IMR-90 (cell line): ENCODE data around the gene DOCK1. TPM values are rescaled to one million over a fixed set of nuclear protein-coding genes. Genes with fewer than 3 reads are reported as not detected.

Experiments
- ATAC-seq: fragments of 200-7000 bp; cut with Tn5 transposase; 2 replicates; pipeline ENCODE4 v1.9.1; 2020; ENCODE audit warnings: low read depth, mild to moderate bottlenecking, moderate library complexity
- BruUV-seq: library from RNA; stranded (reverse); fragments of 400-500 nt; replicated peaks from 2 replicates; lab custom pipeline; 2021; lab: Mats Ljungman, UMichigan
- CTCF ChIA-PET: fragments of 300-600 bp; formaldehyde crosslinking; extraction: SDS; loops from one replicate; lab custom pipeline; 2021; ENCODE audit warnings: antibody characterized with exemption; lab: Yijun Ruan, JAX
- POLR2A ChIA-PET: fragments of 300-600 bp; sonication (Branson Sonifier 250); formaldehyde crosslinking; loops from one replicate; lab custom pipeline; 2022; ENCODE audit warnings: antibody characterized with exemption; ENCODE audit not compliant: unreplicated experiment; lab: Charles Lee
- DNase-seq: peaks from one replicate; pipeline ENCODE4 v3.0.0; 2013
- H2AFZ ChIP-seq: replicated peaks from 2 replicates; pipeline ENCODE3; 2013; ENCODE audit warnings: low read length, mild to moderate bottlenecking; ENCODE audit not compliant: poor library complexity
- H2AK5ac ChIP-seq: 2 replicates; pipeline ENCODE4 v1.6.1; 2013; ENCODE audit warnings: low read depth, low read length, inconsistent platforms
- H2AK9ac ChIP-seq: replicated peaks from 2 replicates; pipeline ENCODE3; 2013; ENCODE audit warnings: mild to moderate bottlenecking, low read depth, low read length, moderate library complexity; ENCODE audit not compliant: poor library complexity
- H2BK120ac ChIP-seq: 2 replicates; pipeline ENCODE4 v1.6.1; 2013; ENCODE audit warnings: low read depth, low read length, inconsistent platforms
- H2BK15ac ChIP-seq: 3 replicates; pipeline ENCODE4 v1.6.1; 2013; ENCODE audit warnings: low read depth, low read length, inconsistent platforms
- H2BK20ac ChIP-seq: 2 replicates; pipeline ENCODE4 v1.6.1; 2013; ENCODE audit warnings: low read depth, mild to moderate bottlenecking, inconsistent platforms, low read length, moderate library complexity
- H2BK5ac ChIP-seq: 2 replicates; pipeline ENCODE4 v1.6.1; 2013; ENCODE audit warnings: mild to moderate bottlenecking, low read depth, low read length, inconsistent platforms; ENCODE audit not compliant: poor library complexity, severe bottlenecking
- H3K14ac ChIP-seq: replicated peaks from 2 replicates; pipeline ENCODE4 v1.6.1; 2013; ENCODE audit warnings: low read depth, low read length, inconsistent platforms
- H3K18ac ChIP-seq: 2 replicates; pipeline ENCODE4 v1.6.1; 2013; ENCODE audit warnings: low read depth, low read length, control low read depth
- H3K23ac ChIP-seq: 2 replicates; pipeline ENCODE4 v1.6.1; 2013; ENCODE audit warnings: low read depth, low read length, inconsistent platforms
- H3K27ac ChIP-seq: 2 replicates; pipeline ENCODE4 v1.5.1; 2013; ENCODE audit warnings: mild to moderate bottlenecking, control low read depth, low read length; ENCODE audit not compliant: insufficient read depth
- H3K27me3 ChIP-seq: 2 replicates; pipeline ENCODE4 v1.6.1; 2013; ENCODE audit warnings: low read length; ENCODE audit not compliant: control insufficient read depth, insufficient read depth
- H3K36me3 ChIP-seq: 2 replicates; pipeline ENCODE4 v1.6.1; 2013; ENCODE audit warnings: low read length, mixed read lengths; ENCODE audit not compliant: control insufficient read depth, insufficient read depth
- H3K4ac ChIP-seq: 2 replicates; pipeline ENCODE4 v1.6.1; 2013; ENCODE audit warnings: low read depth, low read length, inconsistent platforms
- H3K4me1 ChIP-seq: 2 replicates; pipeline ENCODE4 v1.6.1; 2013; ENCODE audit warnings: low read length, mixed read lengths; ENCODE audit not compliant: control insufficient read depth, insufficient read depth
- H3K4me2 ChIP-seq: 2 replicates; pipeline ENCODE4 v1.6.1; 2013; ENCODE audit warnings: low read depth, mild to moderate bottlenecking, control low read depth, low read length, moderate library complexity
- H3K4me3 ChIP-seq: 2 replicates; pipeline ENCODE4 v1.5.1; 2013; ENCODE audit warnings: low read depth, mild to moderate bottlenecking, control low read depth, low read length, moderate library complexity; ENCODE audit not compliant: insufficient read depth
- H3K56ac ChIP-seq: 2 replicates; pipeline ENCODE4 v1.6.1; 2013; ENCODE audit warnings: low read length, inconsistent platforms; ENCODE audit not compliant: insufficient read depth; ENCODE audit errors: extremely low read depth
- H3K79me1 ChIP-seq, 2 experiments: 2 replicates each; pipeline ENCODE4 v1.6.1; 2013; ENCODE audit warnings: low read length in 2 of 2, inconsistent platforms in 1 of 2, low read depth in 1 of 2
- H3K9ac ChIP-seq: 2 replicates; pipeline ENCODE4 v1.6.1; 2013; ENCODE audit warnings: low read depth, low read length, control low read depth
- H3K9me1 ChIP-seq: 2 replicates; pipeline ENCODE4 v1.6.1; 2013; ENCODE audit warnings: low read length, inconsistent platforms; ENCODE audit not compliant: insufficient read depth
- H3K9me3 ChIP-seq: 2 replicates; pipeline ENCODE4 v1.6.1; 2013; ENCODE audit warnings: low read length; ENCODE audit not compliant: control insufficient read depth, insufficient read depth
- H4K20me1 ChIP-seq: 2 replicates; pipeline ENCODE4 v1.6.1; 2013; ENCODE audit warnings: low read length, inconsistent platforms; ENCODE audit not compliant: insufficient read depth
- H4K5ac ChIP-seq: 2 replicates; pipeline ENCODE4 v1.6.1; 2013; ENCODE audit warnings: mild to moderate bottlenecking, low read depth, low read length, control low read depth
- H4K8ac ChIP-seq, 2 experiments: 2 replicates each; pipeline ENCODE4 v1.6.1; 2013; ENCODE audit warnings: low read depth in 2 of 2, low read length in 2 of 2, control low read depth in 1 of 2, inconsistent platforms in 1 of 2
- H4K91ac ChIP-seq: 2 replicates; pipeline ENCODE4 v1.6.1; 2013; ENCODE audit warnings: low read depth, low read length, inconsistent platforms; ENCODE audit not compliant: insufficient read depth
- BHLHE40 ChIP-seq: fragments of 150-350 bp; IDR thresholded peaks from 2 replicates; pipeline ENCODE4 v1.6.1; 2016; ENCODE audit warnings: mild to moderate bottlenecking, low read depth, low read length
- SMC3 ChIP-seq: fragments of 150-350 bp; IDR thresholded peaks from 2 replicates; pipeline ENCODE4 v1.6.1; 2016; ENCODE audit warnings: low read depth, mild to moderate bottlenecking, antibody characterized with exemption, low read length, moderate library complexity
- USF2 ChIP-seq: fragments of 150-350 bp; IDR thresholded peaks from 2 replicates; pipeline ENCODE4 v1.6.1; 2017; ENCODE audit warnings: mild to moderate bottlenecking, antibody characterized with exemption, low read length, low read depth
- WGBS, 2 experiments: methylation state at CpG; one replicate each; pipeline versions ENCODE4 v1.1.5 to v1.1.7; 2013; ENCODE audit warnings: missing lambda C conversion rate in 2 of 2; ENCODE audit not compliant: insufficient read length in 1 of 2; ENCODE audit errors: extremely low coverage in 2 of 2; 5-methylcytosine and 5-hydroxymethylcytosine counted together
- dilution Hi-C: fragments of 300-500 bp; cut with HindIII; formaldehyde crosslinking; loops from one replicate; pipeline ENCODE4 v1.14.3; 2018; ENCODE audit warnings: low sequenced_read_pairs; ENCODE audit not compliant: unreplicated experiment
- in situ Hi-C: fragments of 300-500 bp; cut with MboI; formaldehyde crosslinking; loops from 3 replicates; pipeline ENCODE4 v1.14.3; 2019; ENCODE audit warnings: low sequenced_read_pairs, inconsistent platforms, mixed read lengths
- intact Hi-C: fragments of 100-400 bp; cut with micrococcal nuclease; formaldehyde crosslinking; loops from 2 replicates; pipeline ENCODE4 v1.10.0; 2022
- polyA plus RNA-seq, 3 experiments: library from polyadenylated mRNA; depleted of rRNA; stranded (reverse); fragments of >200 nt; gene quantifications; 2 replicates each; pipeline ENCODE4 v1.2.3, GENCODE V29; 2012; ENCODE audit warnings: low replicate concordance in 1 of 3
- total RNA-seq: library from RNA; depleted of rRNA; stranded (reverse); fragments of >200 nt; gene quantifications from 2 replicates; pipeline ENCODE4 v1.2.3, GENCODE V29; 2012

Gene DOCK1
- total and polyA plus RNA-seq, 2 of the 4 experiments (the other 2 are of a cell fraction) = 28.2 to 71.0 TPM

DNA sequence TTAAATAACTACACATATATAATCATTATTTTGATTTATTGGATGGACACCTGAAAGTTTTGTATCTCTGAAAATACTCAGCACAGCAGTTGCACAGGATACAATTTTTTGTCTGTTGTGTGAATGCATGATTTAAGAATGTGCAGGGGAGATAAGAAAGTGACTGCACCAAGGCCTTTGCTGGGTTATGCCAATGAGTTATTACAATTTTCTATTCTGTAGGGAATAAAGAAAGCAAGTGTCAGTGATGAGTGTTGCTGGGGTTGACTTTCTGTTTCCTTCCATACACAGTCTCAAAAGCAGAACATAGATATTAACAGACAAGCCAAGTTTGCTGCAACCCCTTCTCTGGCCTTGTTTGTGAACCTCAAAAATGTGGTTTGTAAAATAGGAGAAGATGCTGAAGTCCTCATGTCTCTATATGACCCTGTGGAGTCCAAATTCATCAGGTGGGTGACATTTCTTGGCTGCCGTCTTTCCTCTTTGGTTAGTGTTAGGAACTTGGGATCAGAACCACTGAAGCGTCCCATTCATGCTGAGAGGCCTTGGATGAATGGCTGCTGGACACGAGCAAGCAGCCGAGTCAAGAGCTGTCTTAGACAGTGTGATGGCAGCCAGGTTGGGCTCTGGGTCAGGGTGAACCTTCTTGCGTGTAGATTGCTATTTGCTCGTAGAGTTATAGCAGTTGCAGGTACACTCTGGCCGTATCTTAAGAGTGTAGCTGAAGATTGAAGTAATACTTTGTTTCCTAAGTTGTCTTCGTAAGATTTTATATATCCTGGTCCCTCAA lies 92.8 kb downstream of the DOCK1 start:
- Histone ChIP-seq H3K4me2 (no peak overlapping the region), H3K36me3 (peaks cover 39% of the 10 kb centered on the region), H3K27ac (no peak overlapping the region), H3K4me1 (peaks cover 5% of the 10 kb centered on the region; the same call in 1 of the 2 replicates), H3K56ac (no peak overlapping the region), H2AK9ac (no peak overlapping the region), H3K79me1 (peaks cover 6 to 21% of the 10 kb centered on the region in 2 experiments), H3K23ac (no peak overlapping the region), H3K27me3 (no peaks in the 10 kb centered on the region), H3K4ac (no peak overlapping the region), H3K9me1 (peaks cover 23% of the 10 kb centered on the region), H2AFZ (no peak overlapping the region), H2AK5ac (no peak overlapping the region), H3K4me3 (no peak overlapping the region), H2BK120ac (no peak overlapping the region), H4K5ac (no peak overlapping the region), H4K20me1 (no peaks in the 10 kb centered on the region), H2BK20ac (no peak overlapping the region), H2BK15ac (no peak overlapping the region), H2BK5ac (no peak overlapping the region), H4K91ac (no peak overlapping the region), H3K9ac (no peak overlapping the region), H3K14ac (no peak overlapping the region), H3K18ac (no peak overlapping the region), H4K8ac (no peak overlapping the region), H3K9me3 (no peaks in the 10 kb centered on the region)
- in situ Hi-C loops (no loop called here), dilution Hi-C loops (no loop called here), intact Hi-C loops (no loop called here)
- POLR2A ChIA-PET = no interaction called here
- CTCF ChIA-PET = no interaction called here
- ATAC-seq = no peak
- BruUV-seq = no TSS peak
- DNase-seq = no peak
- WGBS, 2 experiments = no CpG with 5 or more reads among the region's 8 CpGs
- TF ChIP-seq BHLHE40 (no peak), SMC3 (no peak), USF2 (no peak)
